T-helper 1 cell treated with Interleukin-12 subunit alpha and Interleukin-12 subunit beta and Interleukin-4 antibody, amounts not matched to agents 30 μg/mL and 1 μg/mL, for 36 hours (primary cell): Measurements from ENCODE around the gene OR8B12.

Experiments used
- H3K27ac Mint-ChIP-seq: one replicate; pipeline ENCODE4 v1.8.0; 2021; ENCODE audit warnings: mild to moderate bottlenecking, mixed read lengths
- H3K27me3 Mint-ChIP-seq: one replicate; pipeline ENCODE4 v1.8.0; 2021; ENCODE audit warnings: low read depth, mixed read lengths
- H3K36me3 Mint-ChIP-seq: one replicate; pipeline ENCODE4 v1.8.0; 2021; ENCODE audit warnings: low read depth, mixed read lengths
- H3K4me1 Mint-ChIP-seq: one replicate; pipeline ENCODE4 v1.8.0; 2021; ENCODE audit warnings: low read depth, mixed read lengths
- H3K4me3 Mint-ChIP-seq: one replicate; pipeline ENCODE4 v1.8.0; 2021; ENCODE audit warnings: mild to moderate bottlenecking, moderate library complexity, mixed read lengths
- H3K9me3 Mint-ChIP-seq: one replicate; pipeline ENCODE4 v1.8.0; 2021; ENCODE audit warnings: mixed read lengths

The OR8B12 gene

DNA sequence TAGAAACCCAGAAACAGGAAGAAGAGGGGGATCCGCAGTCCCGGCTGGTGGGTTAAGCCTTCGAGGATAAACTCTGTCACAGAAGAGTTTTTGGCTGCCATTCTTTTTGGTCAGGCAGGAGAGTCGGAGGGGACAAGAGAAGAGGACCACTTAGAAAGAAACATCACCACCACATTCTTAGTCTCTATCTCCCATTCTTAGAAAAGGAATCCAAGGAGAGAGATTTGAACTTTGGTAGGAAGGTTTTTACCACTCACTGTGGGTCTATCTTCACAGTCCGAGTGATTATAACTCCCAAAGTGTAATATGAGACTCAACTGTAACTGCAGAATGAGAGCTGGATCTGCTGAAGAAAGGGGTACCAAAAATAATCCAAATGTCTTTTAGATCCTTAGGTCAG lies at the start of gene OR8B12:
OR8B12 (minus strand) TSS at position 101 of the 400 bp plus-strand sequence; CDS start at position 101, 0 bp downstream.
- no peak within 1 kb of the TSS for H3K4me3 Mint-ChIP-seq
- no peaks in the 10 kb centered on the region for H3K27me3 Mint-ChIP-seq
- no peaks in the 10 kb centered on the region for H3K4me1 Mint-ChIP-seq
- H3K27ac Mint-ChIP-seq, result no peak within 1 kb of the TSS
- no peaks in the 10 kb centered on the region for H3K9me3 Mint-ChIP-seq
- no peaks in the 10 kb centered on the region for H3K36me3 Mint-ChIP-seq

- Mint-ChIP-seq H3K27ac (no peak overlapping the region), H3K9me3 (no peaks in the 10 kb centered on the region), H3K27me3 (peaks cover 19% of the 10 kb centered on the region), H3K4me3 (no peak overlapping the region), H3K4me1 (no peaks in the 10 kb centered on the region), H3K36me3 (no peaks in the 10 kb centered on the region)
Measured at GRCh38 chr11:124592627-124593026, 49.2 kb upstream of the OR8B12 start.

DNA sequence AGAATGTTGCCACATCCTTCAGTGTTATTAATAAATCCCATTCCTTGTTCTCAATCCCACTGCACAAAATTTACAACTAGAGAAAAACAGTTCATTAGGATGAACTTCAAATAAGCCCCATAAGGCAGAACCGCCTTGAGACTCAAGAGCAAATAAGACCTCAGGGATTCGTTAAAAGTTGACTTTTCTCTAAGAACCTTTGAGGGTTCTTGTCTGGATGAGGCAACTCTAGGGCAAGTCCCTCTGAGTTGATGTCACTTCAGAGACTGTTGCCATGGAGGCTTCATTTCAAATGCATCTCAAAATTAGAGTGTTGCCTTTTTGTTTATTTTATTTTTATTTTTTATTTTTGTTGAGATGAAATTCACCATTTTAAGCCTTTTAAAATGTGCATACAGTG lies 48.0 kb upstream of the OR8B12 start:
- H3K4me1 Mint-ChIP-seq, result no peaks in the 10 kb centered on the region
- H3K27me3 Mint-ChIP-seq, result peaks cover 9% of the 10 kb centered on the region
- no peaks in the 10 kb centered on the region for H3K36me3 Mint-ChIP-seq
- H3K27ac Mint-ChIP-seq, result no peak overlapping the region
- H3K4me3 Mint-ChIP-seq, result no peak overlapping the region
- no peaks in the 10 kb centered on the region for H3K9me3 Mint-ChIP-seq

GRCh38 chr11:124586238-124586860 lies 42.9 kb upstream of the OR8B12 start:
- no peaks in the 10 kb centered on the region for H3K27me3 Mint-ChIP-seq

DNA sequence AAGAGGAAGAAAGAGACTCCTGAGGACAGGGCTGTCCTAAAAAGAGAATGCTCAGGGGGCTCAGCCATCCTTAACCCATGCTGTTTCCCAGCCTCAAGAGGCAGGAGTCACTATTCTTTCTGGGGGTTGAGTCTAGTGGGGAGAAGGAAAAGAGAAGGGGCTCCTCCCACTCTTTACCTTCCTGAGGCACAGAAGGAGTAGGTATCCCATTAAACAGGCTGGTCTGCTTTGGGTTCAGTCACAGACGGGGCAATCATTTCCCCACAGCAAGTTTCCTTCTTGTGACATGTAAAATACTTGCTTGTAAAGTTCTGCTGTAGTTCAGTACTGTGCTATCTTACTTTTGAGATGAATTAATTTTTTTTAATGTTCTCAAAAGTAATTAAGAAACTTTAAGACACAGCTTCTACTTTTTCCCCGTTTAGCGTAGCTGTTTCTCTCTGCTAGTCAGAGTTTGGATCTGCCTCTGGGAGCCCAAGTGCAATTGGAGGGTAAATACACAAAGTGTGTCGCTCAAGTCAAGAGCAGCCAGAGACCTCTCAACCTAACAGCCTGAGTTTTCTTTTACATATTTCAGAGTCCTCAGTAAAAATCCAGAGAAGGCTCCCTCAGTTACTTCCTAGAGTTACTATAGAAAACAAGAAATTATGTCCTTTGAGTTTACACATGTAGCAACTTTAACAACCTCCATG lies 41.4 kb upstream of the OR8B12 start:
- Mint-ChIP-seq H3K27ac (no peak overlapping the region), H3K27me3 (no peaks in the 10 kb centered on the region), H3K36me3 (no peaks in the 10 kb centered on the region), H3K4me3 (no peak overlapping the region), H3K9me3 (no peaks in the 10 kb centered on the region), H3K4me1 (no peaks in the 10 kb centered on the region)

More at GRCh38 chr11:124586238-124586860, 42.9 kb upstream of the OR8B12 start:
- H3K9me3 Mint-ChIP-seq, result no peaks in the 10 kb centered on the region
- H3K4me1 Mint-ChIP-seq, result no peaks in the 10 kb centered on the region
- H3K4me3 Mint-ChIP-seq, result no peak overlapping the region
- no peak overlapping the region for H3K27ac Mint-ChIP-seq
- no peaks in the 10 kb centered on the region for H3K36me3 Mint-ChIP-seq

DNA sequence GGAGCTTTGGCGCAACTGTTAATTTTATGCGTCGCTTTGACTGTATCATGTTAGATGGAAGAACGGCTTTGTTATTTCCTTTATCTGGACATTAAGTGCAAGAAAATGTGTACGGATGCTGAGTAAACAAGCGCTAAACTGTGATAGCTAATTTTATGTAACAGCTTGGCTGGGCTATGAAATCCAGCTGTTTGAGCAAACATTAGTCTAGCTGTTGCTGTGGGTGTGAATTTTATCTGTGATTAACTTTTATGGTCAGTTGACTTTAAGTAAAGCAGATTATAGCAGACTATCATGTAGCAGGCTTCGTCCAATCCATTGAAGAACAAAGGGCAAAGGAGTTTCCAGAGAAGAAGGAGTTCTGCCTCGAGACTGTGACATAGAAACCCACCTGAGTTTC lies 40.3 kb upstream of the OR8B12 start:
- no peaks in the 10 kb centered on the region for H3K4me1 Mint-ChIP-seq
- no peaks in the 10 kb centered on the region for H3K36me3 Mint-ChIP-seq
- no peaks in the 10 kb centered on the region for H3K27me3 Mint-ChIP-seq
- H3K9me3 Mint-ChIP-seq, result no peaks in the 10 kb centered on the region
- H3K27ac Mint-ChIP-seq, result no peak overlapping the region
- H3K4me3 Mint-ChIP-seq, result no peak overlapping the region

GRCh38 chr11:124582565-124582964 lies 39.1 kb upstream of the OR8B12 start:
- no peak overlapping the region for H3K27ac Mint-ChIP-seq
- no peak overlapping the region for H3K4me3 Mint-ChIP-seq
- no peaks in the 10 kb centered on the region for H3K9me3 Mint-ChIP-seq
- H3K27me3 Mint-ChIP-seq, result no peaks in the 10 kb centered on the region
- no peaks in the 10 kb centered on the region for H3K36me3 Mint-ChIP-seq
- H3K4me1 Mint-ChIP-seq, result no peaks in the 10 kb centered on the region

DNA sequence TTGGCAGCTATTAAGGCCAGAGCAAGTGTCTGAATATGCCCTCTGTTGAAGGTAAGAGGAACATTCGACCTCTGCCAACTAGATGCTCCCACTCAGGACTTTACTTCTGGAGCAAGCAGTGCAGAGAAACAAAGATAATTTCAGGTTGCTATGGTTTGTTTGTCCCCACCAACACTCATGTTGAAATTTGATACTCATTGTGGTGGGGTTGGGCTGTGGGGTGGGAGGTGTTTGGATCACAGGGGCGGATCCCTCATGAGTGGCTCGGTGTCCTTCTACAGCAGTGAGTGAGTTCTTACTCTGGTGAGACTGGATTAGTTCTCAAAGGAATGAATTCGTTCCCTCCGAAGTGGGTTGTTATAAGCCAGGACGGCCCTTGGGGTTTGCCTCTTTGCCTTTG lies 38.4 kb upstream of the OR8B12 start:
- H3K4me3 Mint-ChIP-seq, result no peak overlapping the region
- H3K36me3 Mint-ChIP-seq, result no peaks in the 10 kb centered on the region
- no peak overlapping the region for H3K27ac Mint-ChIP-seq
- no peaks in the 10 kb centered on the region for H3K4me1 Mint-ChIP-seq
- no peaks in the 10 kb centered on the region for H3K27me3 Mint-ChIP-seq
- no peaks in the 10 kb centered on the region for H3K9me3 Mint-ChIP-seq

DNA sequence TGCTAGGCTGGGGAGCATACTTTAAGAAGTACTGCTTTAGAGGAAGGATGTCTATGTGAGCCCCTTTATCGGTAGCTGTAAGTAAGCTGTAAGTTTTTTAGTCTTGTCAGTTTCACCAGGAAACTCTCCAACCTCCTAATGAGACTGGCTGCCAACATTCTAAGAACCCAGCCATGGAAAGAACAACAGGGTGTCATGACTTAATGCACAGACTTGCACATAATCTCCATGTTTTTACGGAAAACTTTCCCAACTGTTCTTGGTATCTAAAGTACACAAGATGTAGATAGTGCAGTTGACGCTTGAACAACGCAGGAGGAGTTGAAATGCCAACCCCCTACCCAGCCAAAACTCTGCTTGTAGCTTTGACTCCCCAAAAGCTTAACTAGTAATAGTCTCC lies 35.3 kb upstream of the OR8B12 start:
- H3K36me3 Mint-ChIP-seq, result no peaks in the 10 kb centered on the region
- H3K27me3 Mint-ChIP-seq, result peaks cover 8% of the 10 kb centered on the region
- H3K4me1 Mint-ChIP-seq, result no peaks in the 10 kb centered on the region
- no peak overlapping the region for H3K4me3 Mint-ChIP-seq
- no peaks in the 10 kb centered on the region for H3K9me3 Mint-ChIP-seq
- no peak overlapping the region for H3K27ac Mint-ChIP-seq

GRCh38 chr11:124577716-124578427 lies 34.4 kb upstream of the OR8B12 start:
- no peaks in the 10 kb centered on the region for H3K36me3 Mint-ChIP-seq
- H3K9me3 Mint-ChIP-seq, result no peaks in the 10 kb centered on the region
- H3K27ac Mint-ChIP-seq, result no peak overlapping the region
- no peak overlapping the region for H3K4me3 Mint-ChIP-seq
- no peaks in the 10 kb centered on the region for H3K4me1 Mint-ChIP-seq
- H3K27me3 Mint-ChIP-seq, result peaks cover 10% of the 10 kb centered on the region

- H3K27ac Mint-ChIP-seq, result no peak overlapping the region
- H3K36me3 Mint-ChIP-seq, result no peaks in the 10 kb centered on the region
- no peaks in the 10 kb centered on the region for H3K9me3 Mint-ChIP-seq
- no peaks in the 10 kb centered on the region for H3K4me1 Mint-ChIP-seq
- H3K27me3 Mint-ChIP-seq, result peaks cover 10% of the 10 kb centered on the region
- no peak overlapping the region for H3K4me3 Mint-ChIP-seq
Measured at GRCh38 chr11:124570160-124570559, 26.7 kb upstream of the OR8B12 start.

DNA sequence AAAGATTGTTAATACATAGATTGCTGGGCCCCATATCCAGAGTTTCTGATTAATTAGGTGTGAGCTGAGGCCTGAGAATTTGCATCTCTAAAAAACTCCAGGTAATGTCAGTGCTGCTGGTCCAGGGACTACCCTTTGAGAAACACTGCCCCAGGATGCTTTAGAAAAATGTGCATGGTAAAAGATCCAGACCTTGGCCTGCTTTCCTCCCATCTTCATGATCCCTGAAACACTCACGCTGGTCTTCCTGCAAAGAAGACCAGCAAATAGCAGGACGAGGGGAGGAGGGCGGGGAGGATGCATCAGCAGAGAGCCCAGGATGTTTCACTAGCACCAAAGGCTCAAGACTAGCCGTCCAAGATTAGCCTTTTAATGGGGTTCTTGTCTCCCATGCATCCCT lies 26.2 kb upstream of the OR8B12 start, which contains the start of gene OR8A1:
OR8A1 (plus strand) TSS at position 301 of the 400 bp plus-strand sequence. CDS start 123 bp downstream, outside the sequence.
- Mint-ChIP-seq H3K27ac (no peak within 1 kb of the TSS), H3K4me1 (no peaks in the 10 kb centered on the region), H3K4me3 (no peak within 1 kb of the TSS), H3K27me3 (peaks cover 9% of the 10 kb centered on the region), H3K36me3 (no peaks in the 10 kb centered on the region), H3K9me3 (no peaks in the 10 kb centered on the region)

DNA sequence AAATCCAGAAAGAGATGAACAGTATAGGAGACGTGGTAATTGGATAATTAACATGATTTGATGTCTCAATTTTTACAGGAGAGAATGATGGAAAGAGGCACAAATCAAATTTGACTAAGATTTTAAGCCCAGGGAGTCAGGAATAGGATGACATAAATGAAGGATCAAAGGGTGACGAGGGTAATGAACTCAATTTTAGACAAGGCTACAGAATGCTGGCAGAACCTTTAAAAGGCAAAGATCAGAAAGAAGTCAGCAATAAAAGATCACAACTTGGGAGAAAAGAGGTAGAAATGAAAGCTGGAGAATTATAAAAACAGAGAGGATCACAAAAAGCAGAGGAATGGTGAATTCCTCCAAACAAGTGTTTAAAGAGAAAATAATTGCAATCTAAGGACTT lies 13.4 kb upstream of the OR8B12 start:
- H3K27ac Mint-ChIP-seq, result no peak overlapping the region
- no peaks in the 10 kb centered on the region for H3K27me3 Mint-ChIP-seq
- H3K4me1 Mint-ChIP-seq, result no peaks in the 10 kb centered on the region
- no peaks in the 10 kb centered on the region for H3K36me3 Mint-ChIP-seq
- H3K4me3 Mint-ChIP-seq, result no peak overlapping the region
- peaks cover 3% of the 10 kb centered on the region for H3K9me3 Mint-ChIP-seq

DNA sequence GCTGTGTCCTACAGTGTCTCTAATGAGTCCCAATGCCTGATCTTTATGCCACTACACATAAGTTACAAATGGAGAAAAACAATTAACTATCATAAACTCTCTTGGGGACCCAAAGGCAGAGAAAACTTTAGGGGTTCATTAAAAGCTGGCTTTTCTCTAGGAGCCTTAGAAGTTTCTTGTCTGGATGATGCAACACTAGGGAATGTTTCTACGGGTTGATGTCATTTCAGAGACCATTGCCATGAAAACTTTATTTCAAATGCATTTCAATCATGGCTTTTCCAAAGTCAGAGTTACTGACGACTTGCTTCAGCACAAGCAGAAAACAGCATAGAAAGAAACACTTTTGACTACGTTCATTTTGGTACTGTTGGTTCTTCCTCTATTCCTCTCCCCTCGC lies 8.5 kb upstream of the OR8B12 start:
- H3K4me1 Mint-ChIP-seq, result no peaks in the 10 kb centered on the region
- no peak overlapping the region for H3K4me3 Mint-ChIP-seq
- H3K27ac Mint-ChIP-seq, result no peak overlapping the region
- no peaks in the 10 kb centered on the region for H3K27me3 Mint-ChIP-seq
- H3K9me3 Mint-ChIP-seq, result peaks cover 3% of the 10 kb centered on the region
- H3K36me3 Mint-ChIP-seq, result no peaks in the 10 kb centered on the region

DNA sequence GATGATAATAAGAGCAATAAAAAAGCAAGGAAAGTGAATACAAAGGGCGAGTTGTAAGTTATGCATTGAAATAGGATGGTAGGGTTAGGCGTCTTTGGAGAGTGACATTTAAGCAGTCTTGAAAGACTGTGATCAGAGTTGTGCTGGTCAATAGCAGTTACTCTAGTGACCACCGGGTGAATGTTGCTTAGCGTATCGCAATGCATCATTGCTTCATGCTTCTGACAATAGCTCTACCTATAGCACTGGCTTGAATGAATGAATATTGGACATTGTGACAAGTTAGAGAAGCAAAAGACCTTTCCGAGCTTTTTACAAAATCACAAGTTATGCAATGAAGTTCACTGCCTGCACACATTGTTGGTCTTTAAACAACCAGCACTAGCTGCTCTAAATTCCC lies 7.7 kb upstream of the OR8B12 start:
- Mint-ChIP-seq H3K27ac (no peak overlapping the region), H3K4me1 (no peaks in the 10 kb centered on the region), H3K9me3 (peaks cover 3% of the 10 kb centered on the region), H3K4me3 (no peak overlapping the region), H3K36me3 (no peaks in the 10 kb centered on the region), H3K27me3 (no peaks in the 10 kb centered on the region)
